Ramos (cell line): ENCODE measurements around the gene TSEN54.
"Not testable (repeated sequence)": the region's sequence is repeated elsewhere in the genome, so short reads cannot be mapped to it uniquely, and the experiment has no call there.

Experiments
- in situ Hi-C: fragments of 300-500 bp; cut with MboI; formaldehyde crosslinking; loops from one replicate; pipeline ENCODE4 v1.14.3; 2022; ENCODE audit warnings: low sequenced_read_pairs; ENCODE audit not compliant: unreplicated experiment

Gene TSEN54

GRCh38 chr17:75516255-75516618 is at the start of gene TSEN54:
TSEN54 (plus strand) TSS chr17:75516528; CDS start chr17:75516561, 33 bp downstream.
- in situ Hi-C loops: no loop called here

DNA sequence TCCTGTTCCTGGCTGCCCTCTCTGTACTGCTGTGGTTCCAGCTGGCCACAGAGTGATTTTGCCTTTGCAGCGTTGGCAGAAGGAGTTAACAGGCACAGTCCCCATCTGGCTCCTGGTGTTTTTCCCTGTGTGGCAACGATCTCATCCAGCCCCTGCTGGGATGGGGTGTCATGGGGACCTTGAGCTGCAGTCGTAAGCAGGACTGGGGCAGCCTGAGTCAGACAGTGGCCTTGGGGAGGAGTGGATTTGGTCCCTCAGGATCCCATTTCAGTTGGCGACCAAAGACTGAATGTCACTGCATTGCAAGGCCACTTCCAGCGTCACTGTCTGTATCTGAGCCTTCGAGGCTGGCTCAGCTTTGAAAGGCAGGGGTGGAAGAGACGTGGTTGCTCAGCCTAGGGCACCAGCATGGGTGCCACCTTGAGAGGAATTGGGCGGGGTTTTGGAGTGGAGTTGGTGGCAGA is 48.0 kb upstream of the TSEN54 start:
- in situ Hi-C loops: no loop called here

GRCh38 chr17:75468779-75469373 is 47.5 kb upstream of the TSEN54 start:
- in situ Hi-C loops: no loop called here

- in situ Hi-C loops: no loop called here
These were observed 45.1 kb upstream of the TSEN54 start for GRCh38 chr17:75471207-75471606.

DNA sequence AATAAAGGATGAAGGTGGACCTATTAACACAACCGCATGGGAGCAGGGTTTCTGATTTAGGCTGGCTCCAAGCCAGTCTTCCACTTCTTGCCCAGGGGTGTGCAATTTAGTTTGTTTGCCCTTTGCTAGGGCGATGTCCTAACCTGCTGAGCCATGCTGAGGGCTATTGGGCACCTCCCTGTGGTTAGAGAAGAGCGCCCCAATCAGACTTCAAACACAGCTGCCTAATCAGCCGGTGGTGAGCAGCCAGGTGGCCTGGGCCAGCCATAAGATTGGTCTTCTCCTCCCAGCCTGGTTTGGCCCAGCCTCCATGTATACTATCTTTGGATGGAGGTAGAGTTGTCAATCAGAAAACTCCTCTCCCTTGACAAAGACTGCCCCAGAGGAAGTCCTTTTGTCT is 44.2 kb upstream of the TSEN54 start:
- in situ Hi-C loops: no loop called here

- in situ Hi-C loops: no loop called here
These were observed 43.1 kb upstream of the TSEN54 start for GRCh38 chr17:75473246-75473645.

- in situ Hi-C loops: no loop called here
These were observed 41.6 kb upstream of the TSEN54 start for GRCh38 chr17:75474736-75475135.

- in situ Hi-C loops: no loop called here
These were observed 41.0 kb upstream of the TSEN54 start for GRCh38 chr17:75475144-75475835.

- in situ Hi-C loops: no loop called here
These were observed 40.5 kb upstream of the TSEN54 start for GRCh38 chr17:75475851-75476250.

DNA sequence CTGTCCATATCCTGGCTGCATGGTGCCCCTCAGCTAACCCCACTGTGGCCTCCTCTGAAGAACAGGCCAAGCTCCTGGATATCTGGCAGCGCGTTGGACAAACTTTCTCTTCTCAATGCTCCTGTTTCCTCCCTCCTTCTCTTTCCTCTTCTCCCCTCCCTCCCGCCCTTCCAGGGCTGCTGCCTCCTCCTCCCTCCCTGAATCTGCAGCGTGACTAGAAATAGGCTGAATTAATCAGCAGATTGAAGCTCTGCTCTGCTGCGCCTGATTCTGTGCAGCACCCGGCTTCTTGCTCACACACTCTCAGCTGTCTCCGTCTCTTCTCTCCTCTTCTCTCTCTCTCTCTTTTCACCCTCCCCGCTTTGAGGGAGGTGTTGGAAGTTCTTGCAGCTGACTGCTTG is 40.1 kb upstream of the TSEN54 start:
- in situ Hi-C loops: no loop called here

DNA sequence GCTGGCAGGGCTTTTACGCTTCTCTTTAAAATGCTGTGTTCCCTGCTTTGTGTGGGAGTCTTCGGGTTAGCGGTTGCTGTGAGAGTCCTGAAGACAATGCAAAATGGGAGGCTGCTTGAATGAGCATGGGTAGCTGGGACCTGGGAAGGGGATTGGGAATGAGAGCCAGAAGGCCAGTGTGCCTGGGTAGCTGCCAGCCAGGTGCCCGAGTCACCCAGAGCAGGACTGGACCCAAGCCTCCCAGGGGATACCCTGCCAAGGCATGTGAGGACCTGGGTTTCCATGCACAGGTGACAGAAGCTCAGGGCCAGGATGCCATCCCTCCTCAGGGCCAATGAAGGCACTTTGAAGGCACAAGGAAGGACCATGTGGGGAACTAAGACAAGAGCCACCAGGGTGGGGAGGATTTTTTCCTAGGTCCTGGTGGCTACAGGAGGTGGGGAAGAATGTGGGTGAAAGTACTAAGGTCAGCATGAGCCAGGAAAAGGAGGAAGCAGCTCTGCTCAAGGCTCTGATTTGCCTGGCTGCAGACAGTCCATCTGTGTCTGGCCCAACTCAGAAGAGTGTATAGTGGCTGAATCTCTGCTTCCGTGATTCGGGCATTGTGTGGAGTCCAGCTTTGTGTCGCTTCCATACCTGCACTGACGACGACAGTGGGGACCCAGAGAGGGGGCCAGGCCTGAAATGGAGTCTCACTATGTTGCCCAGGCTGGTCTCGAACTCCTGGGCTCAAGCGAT is 39.4 kb upstream of the TSEN54 start:
- in situ Hi-C loops: no loop called here

GRCh38 chr17:75477490-75477862 is 38.9 kb upstream of the TSEN54 start:
- in situ Hi-C loops: not testable (repeated sequence)

DNA sequence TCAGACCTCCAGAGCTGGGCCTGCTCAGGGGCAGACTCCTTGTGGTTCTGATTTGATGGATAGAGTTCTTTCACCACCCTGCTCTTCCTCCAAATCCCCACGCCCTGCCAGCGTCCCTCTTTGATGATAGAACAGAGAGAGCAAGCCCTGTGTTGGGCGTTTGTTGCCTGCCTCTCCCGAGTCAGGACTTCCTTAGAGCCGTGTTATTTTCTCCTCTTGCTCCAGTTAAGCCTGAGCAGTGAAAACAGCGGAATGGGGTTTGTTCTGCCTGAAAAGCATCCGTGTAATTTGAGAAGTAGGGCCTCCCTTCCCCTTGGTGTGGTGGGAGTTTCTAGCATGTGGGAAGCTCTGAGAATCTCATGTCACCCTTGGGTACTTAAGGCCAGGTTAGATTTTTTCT is 37.8 kb upstream of the TSEN54 start:
- in situ Hi-C loops: no loop called here

DNA sequence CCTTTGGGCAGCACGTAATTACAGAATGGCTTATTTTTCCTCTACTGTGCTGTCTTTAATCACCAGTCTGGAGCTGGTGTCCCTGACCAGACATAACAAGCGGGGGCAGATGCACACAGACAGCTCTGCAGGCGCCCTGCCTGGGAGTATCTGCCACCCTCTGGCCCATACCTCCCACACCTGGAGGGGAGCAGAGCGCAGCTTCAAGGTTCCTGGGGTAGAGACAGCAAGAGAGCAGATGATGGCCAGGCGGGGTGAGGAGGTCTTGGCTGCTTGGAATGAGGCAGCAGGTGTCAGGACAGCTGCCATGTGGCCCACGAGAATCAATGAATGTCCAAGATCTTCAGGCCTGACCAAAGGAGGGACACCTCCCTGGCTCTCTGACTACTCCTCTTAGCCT is 36.0 kb upstream of the TSEN54 start:
- in situ Hi-C loops: no loop called here

DNA sequence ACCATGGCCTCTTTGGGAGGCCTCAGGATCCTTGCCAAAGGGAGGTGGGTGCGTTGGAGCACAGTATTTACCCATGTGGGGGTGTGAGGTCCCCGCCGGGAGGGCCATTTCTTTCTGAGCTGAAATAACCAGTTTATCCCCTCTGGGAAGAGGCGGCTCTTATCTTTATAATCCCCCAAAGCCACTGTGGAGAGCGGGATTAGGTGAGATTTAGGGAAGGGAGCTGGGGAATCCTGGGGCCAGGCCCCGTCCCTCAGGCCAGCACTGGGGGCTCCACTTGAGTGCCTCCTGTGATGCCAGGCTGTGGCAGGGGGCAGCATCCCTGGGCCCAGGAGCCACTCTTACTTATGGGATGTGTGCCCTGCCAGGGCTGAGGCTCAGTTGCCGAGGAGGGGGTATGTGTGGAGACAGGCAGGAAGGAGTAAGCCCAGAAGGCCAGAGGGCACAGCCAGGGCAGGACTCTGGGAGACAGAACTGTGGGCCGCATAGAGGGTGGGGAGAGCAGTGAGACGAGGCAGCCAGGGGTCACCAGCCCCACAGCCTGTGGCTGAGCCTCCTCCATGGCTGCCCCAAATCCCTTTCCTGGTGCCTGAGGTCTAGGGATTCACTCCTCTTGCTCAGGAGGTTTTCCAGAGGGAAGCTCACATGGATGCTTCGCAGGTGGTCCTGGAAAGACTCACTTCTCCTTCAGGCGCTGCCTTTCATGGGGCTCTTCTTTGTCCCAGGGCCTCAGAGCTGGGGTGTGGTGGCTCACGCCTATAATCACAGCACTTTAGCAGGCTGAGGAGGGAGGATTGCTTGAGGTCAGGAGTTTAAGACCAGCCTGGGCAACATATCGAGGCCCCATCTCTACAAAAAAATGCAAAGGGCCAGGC is 34.9 kb upstream of the TSEN54 start:
- in situ Hi-C loops: no loop called here

- in situ Hi-C loops: no loop called here
These were observed 34.0 kb upstream of the TSEN54 start for GRCh38 chr17:75482098-75482942.

GRCh38 chr17:75485688-75486087 is 30.6 kb upstream of the TSEN54 start:
- in situ Hi-C loops: no loop called here

DNA sequence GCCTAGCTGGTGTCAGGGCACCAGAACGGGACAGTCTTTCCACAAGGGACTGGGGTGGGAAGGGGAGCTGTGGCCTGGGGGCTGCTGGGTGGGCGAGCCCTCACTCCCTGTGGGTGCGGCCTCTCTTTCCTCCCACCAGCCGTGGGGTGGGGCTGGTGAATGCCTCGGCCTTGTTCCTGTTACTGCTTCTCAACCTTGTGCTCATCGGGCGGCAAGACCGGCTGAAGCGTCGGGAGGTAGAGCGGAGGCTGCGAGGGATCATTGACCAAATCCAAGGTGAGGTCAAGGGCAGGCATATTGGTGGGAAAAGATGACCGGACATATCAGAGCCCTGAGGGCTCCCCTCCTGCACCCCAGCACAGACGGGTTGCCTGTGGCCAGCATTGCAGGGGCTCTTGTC is 30.2 kb upstream of the TSEN54 start:
- in situ Hi-C loops: no loop called here

DNA sequence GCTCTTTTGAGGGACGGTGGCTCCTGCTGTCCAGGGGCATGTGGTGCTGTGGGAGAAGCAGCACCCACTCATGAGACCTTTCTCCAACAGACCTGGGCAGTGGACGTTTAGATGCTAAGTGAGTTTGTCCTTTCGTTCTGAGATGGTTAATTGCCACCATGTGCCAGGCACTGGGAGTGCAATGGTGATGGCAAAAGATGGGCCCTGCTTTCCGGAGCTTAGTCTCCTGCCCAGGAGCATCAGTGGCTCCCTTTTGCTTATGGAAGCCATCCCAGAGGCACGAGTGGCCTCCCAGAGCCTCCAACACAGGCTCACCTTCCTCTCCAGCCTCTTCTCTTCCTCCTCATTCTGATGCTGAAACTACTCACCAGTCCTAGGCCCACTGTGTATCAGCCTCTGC is 29.4 kb upstream of the TSEN54 start:
- in situ Hi-C loops: no loop called here
